ENCODE results near the gene REG3A.

GRCh38 chr2:79138385-79138784 lies 21.2 kb downstream of the REG3A start:
- TF ChIP-seq, protein P1, sequence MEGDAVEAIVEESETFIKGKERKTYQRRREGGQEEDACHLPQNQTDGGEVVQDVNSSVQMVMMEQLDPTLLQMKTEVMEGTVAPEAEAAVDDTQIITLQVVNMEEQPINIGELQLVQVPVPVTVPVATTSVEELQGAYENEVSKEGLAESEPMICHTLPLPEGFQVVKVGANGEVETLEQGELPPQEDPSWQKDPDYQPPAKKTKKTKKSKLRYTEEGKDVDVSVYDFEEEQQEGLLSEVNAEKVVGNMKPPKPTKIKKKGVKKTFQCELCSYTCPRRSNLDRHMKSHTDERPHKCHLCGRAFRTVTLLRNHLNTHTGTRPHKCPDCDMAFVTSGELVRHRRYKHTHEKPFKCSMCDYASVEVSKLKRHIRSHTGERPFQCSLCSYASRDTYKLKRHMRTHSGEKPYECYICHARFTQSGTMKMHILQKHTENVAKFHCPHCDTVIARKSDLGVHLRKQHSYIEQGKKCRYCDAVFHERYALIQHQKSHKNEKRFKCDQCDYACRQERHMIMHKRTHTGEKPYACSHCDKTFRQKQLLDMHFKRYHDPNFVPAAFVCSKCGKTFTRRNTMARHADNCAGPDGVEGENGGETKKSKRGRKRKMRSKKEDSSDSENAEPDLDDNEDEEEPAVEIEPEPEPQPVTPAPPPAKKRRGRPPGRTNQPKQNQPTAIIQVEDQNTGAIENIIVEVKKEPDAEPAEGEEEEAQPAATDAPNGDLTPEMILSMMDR (IDR thresholded peaks at IDR 0.05; ENCODE audit: insufficient read depth, low read depth, low read length): no peak
- TF ChIP-seq EZH2 (IDR thresholded peaks at IDR 0.05; ENCODE audit: insufficient read depth, low read length): no peak

Data from astrocyte (in vitro differentiated cells and primary cell).